Activated B cell treated with CpG ODN at 0.5 μM for 24 hours (primary cell): ENCODE results near the gene STRIP2. TPM values are rescaled to one million over a fixed set of nuclear protein-coding genes. Genes with fewer than 3 reads are reported as not detected.

Source experiments
- ATAC-seq: fragments of 200-7000 bp; cut with Tn5 transposase; one replicate; pipeline ENCODE4 v1.10.0; 2021; ENCODE audit warnings: low read depth, mild to moderate bottlenecking, moderate library complexity
- CTCF ChIA-PET: fragments of 350-600 bp; sonication (Branson Sonifier 250); formaldehyde crosslinking; loops from one replicate; lab custom pipeline; 2021; ENCODE audit warnings: antibody characterized with exemption; lab: Charles Lee
- POLR2A ChIA-PET: fragments of 350-600 bp; sonication (Branson Sonifier 250); formaldehyde crosslinking; loops from one replicate; lab custom pipeline; 2021; ENCODE audit warnings: antibody characterized with exemption; lab: Charles Lee
- DNase-seq: peaks from one replicate; pipeline ENCODE4 v3.0.0; 2022
- H3K27ac Mint-ChIP-seq: one replicate; pipeline ENCODE4 v1.8.0; 2020; ENCODE audit warnings: mixed read lengths
- H3K27me3 Mint-ChIP-seq: one replicate; pipeline ENCODE4 v1.8.0; 2021; ENCODE audit warnings: mixed read lengths
- H3K36me3 Mint-ChIP-seq: one replicate; pipeline ENCODE4 v1.8.0; 2021; ENCODE audit warnings: low read depth, mixed read lengths
- H3K4me1 Mint-ChIP-seq: one replicate; pipeline ENCODE4 v1.8.0; 2021; ENCODE audit warnings: mixed read lengths
- H3K4me3 Mint-ChIP-seq: one replicate; pipeline ENCODE4 v1.8.0; 2020; ENCODE audit warnings: mild to moderate bottlenecking, mixed read lengths
- H3K9me3 Mint-ChIP-seq: one replicate; pipeline ENCODE4 v1.8.0; 2020; ENCODE audit warnings: mixed read lengths
- intact Hi-C: fragments of 100-400 bp; cut with micrococcal nuclease; formaldehyde crosslinking; loops from one replicate; pipeline ENCODE4 v1.15.1; 2024
- total RNA-seq: library from RNA; stranded (reverse); gene quantifications from 2 replicates; pipeline ENCODE4 v1.2.3, GENCODE V29; 2022
- TF ChIP-seq, protein P1 (sequence below): fragments of 200-600 bp; IDR thresholded peaks from one replicate; pipeline ENCODE4 v1.8.0; 2022; ENCODE audit warnings: antibody characterized with exemption, mild to moderate bottlenecking

The STRIP2 gene
- total RNA-seq, 1 donor from 2014 or later, result 0.35 TPM

DNA sequence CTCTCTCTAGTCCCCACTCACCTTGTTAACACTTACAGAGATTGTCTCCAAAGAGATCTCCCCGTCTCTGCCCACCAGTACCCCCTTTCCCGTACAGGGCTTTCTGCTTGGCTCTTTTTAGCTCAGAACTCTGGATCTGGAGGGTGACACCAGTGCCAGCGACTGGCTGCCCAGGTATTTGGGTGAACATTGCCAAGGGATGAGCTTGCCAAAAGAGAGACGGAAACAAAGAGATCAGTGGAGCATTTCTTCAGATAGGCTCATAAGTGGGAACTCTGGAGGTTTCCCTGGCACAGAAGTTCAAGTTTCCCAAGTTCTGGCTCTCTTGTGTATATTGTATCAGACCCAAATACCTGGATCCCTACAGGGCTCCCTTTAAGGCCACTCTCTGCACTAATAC, 30.0 kb downstream of the STRIP2 start:
- Mint-ChIP-seq H3K4me1 (no peaks in the 10 kb centered on the region), H3K27ac (no peak overlapping the region), H3K36me3 (no peaks in the 10 kb centered on the region), H3K4me3 (no peak overlapping the region), H3K9me3 (no peaks in the 10 kb centered on the region), H3K27me3 (no peaks in the 10 kb centered on the region)
- intact Hi-C loops, result no loop called here
- TF ChIP-seq, protein P1, sequence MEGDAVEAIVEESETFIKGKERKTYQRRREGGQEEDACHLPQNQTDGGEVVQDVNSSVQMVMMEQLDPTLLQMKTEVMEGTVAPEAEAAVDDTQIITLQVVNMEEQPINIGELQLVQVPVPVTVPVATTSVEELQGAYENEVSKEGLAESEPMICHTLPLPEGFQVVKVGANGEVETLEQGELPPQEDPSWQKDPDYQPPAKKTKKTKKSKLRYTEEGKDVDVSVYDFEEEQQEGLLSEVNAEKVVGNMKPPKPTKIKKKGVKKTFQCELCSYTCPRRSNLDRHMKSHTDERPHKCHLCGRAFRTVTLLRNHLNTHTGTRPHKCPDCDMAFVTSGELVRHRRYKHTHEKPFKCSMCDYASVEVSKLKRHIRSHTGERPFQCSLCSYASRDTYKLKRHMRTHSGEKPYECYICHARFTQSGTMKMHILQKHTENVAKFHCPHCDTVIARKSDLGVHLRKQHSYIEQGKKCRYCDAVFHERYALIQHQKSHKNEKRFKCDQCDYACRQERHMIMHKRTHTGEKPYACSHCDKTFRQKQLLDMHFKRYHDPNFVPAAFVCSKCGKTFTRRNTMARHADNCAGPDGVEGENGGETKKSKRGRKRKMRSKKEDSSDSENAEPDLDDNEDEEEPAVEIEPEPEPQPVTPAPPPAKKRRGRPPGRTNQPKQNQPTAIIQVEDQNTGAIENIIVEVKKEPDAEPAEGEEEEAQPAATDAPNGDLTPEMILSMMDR, result no peak
- DNase-seq (no peak), ATAC-seq (no peak)
- ChIA-PET CTCF (no interaction called here), POLR2A (interaction anchor here (0.5 kb wide), 1 partner anchor 44 kb away, joined by 6 read pairs; no protein-coding TSS in a partner anchor)

DNA sequence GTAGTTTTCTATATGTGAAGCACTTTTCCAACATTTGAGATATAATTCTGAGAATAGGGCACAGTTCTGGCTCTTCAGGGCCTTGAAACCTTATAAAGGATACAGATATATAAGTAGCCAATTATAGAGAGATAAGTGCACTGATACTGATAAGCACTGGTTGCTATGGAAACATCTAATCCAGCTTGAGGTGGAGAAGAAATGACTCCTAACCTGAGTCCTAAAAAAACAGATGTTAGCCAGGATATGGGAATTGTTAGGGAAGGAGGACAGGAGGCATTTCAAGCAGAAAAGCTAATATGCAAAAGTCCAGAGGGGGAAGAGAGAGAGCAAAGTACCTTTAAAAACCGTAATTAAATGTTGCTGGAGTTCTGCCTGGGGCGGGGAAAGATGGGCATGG, 30.8 kb downstream of the STRIP2 start:
- Mint-ChIP-seq H3K27me3 (no peaks in the 10 kb centered on the region), H3K27ac (no peak overlapping the region), H3K4me3 (no peak overlapping the region), H3K4me1 (no peaks in the 10 kb centered on the region), H3K36me3 (no peaks in the 10 kb centered on the region), H3K9me3 (no peaks in the 10 kb centered on the region)
- intact Hi-C loops, result no loop called here
- TF ChIP-seq, protein P1, result no peak
- DNase-seq (no peak), ATAC-seq (no peak)
- POLR2A ChIA-PET, result no interaction called here
- CTCF ChIA-PET, result no interaction called here

- ATAC-seq (no peak), DNase-seq (no peak)
- H3K27ac Mint-ChIP-seq, result no peak overlapping the region
- ChIA-PET CTCF (interaction anchor here (1.1 kb wide), 1 partner anchor 97 kb away, joined by 3 read pairs; no protein-coding TSS in a partner anchor), POLR2A (no interaction called here)
- TF ChIP-seq, protein P1, result no peak
- H3K27me3 Mint-ChIP-seq, result no peaks in the 10 kb centered on the region
- H3K4me1 Mint-ChIP-seq, result no peaks in the 10 kb centered on the region
- intact Hi-C loops, result no loop called here
- H3K36me3 Mint-ChIP-seq, result no peaks in the 10 kb centered on the region
- H3K9me3 Mint-ChIP-seq, result no peaks in the 10 kb centered on the region
- no peak overlapping the region for H3K4me3 Mint-ChIP-seq
Observed at GRCh38 chr7:129466796-129467195, 32.6 kb downstream of the STRIP2 start.

- Mint-ChIP-seq H3K4me1 (no peaks in the 10 kb centered on the region), H3K36me3 (no peaks in the 10 kb centered on the region), H3K27me3 (no peaks in the 10 kb centered on the region), H3K27ac (no peak overlapping the region), H3K4me3 (no peak overlapping the region), H3K9me3 (no peaks in the 10 kb centered on the region)
- no peak for DNase-seq
- ChIA-PET CTCF (interaction anchor here (1.1 to 2.1 kb wide), 3 partner anchors 98 to 125 kb away, joined by 3 to 11 read pairs (median 8); no protein-coding TSS in a partner anchor), POLR2A (no interaction called here)
- intact Hi-C loops, result no loop called here
- TF ChIP-seq, protein P1, result no peak
- no peak for ATAC-seq
Observed at GRCh38 chr7:129468087-129468486, 33.9 kb downstream of the STRIP2 start.

DNA sequence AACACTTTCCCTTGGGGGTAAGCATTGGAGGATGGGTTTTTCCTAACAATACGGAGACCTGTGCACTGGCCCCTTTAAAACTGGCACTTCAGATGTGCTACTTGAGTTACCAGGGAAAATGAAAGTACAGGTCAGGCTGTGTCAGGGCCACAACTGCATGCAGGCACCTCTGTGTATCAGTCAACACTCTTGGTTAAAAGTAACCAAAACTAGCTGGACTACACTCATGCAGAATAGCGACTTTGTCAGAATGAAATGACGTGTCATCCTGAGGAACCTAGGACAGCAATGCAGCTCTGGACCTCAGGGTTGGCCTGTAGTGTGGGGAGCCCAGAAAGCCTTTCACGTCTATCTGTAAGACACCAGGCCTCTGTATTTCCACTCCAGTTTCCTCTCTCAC, 34.3 kb downstream of the STRIP2 start:
- H3K36me3 Mint-ChIP-seq, result no peaks in the 10 kb centered on the region
- no peaks in the 10 kb centered on the region for H3K4me1 Mint-ChIP-seq
- DNase-seq, result no peak
- ChIA-PET CTCF (interaction anchor here (2.0 to 2.1 kb wide), 2 partner anchors 101 to 125 kb away, joined by 8 to 11 read pairs; no protein-coding TSS in a partner anchor), POLR2A (no interaction called here)
- no peaks in the 10 kb centered on the region for H3K9me3 Mint-ChIP-seq
- H3K4me3 Mint-ChIP-seq, result no peak overlapping the region
- H3K27me3 Mint-ChIP-seq, result no peaks in the 10 kb centered on the region
- TF ChIP-seq, protein P1, result no peak
- ATAC-seq, result no peak
- no peak overlapping the region for H3K27ac Mint-ChIP-seq
- intact Hi-C loops, result no loop called here
